HG03378 (cell line): ENCODE data around the gene MAP3K14.
"Not testable (repeated sequence)": the region's sequence is repeated elsewhere in the genome, so short reads cannot be mapped to it uniquely, and the experiment has no call there.

Source experiments
- ATAC-seq: cut with Tn5 transposase; IDR thresholded peaks from one replicate; pipeline ENCODE4 v1.9.1; 2021; ENCODE audit warnings: mild to moderate bottlenecking, moderate library complexity; ENCODE audit not compliant: unreplicated experiment

Gene MAP3K14

GRCh38 chr17:45261577-45262515 is 55.0 kb downstream of the MAP3K14 start, which contains the start of gene SPATA32:
Gene SPATA32, minus strand, starts transcription at chr17:45262094. Its CDS starts 78 bp downstream, at chr17:45262016.
- no peak for ATAC-seq

- no peak for ATAC-seq
Measured at GRCh38 chr17:45260204-45260783, 56.5 kb downstream of the MAP3K14 start.

- ATAC-seq = no peak
Measured at GRCh38 chr17:45258981-45259380, 57.8 kb downstream of the MAP3K14 start.

GRCh38 chr17:45257115-45257514 is 59.7 kb downstream of the MAP3K14 start:
- ATAC-seq = no peak

GRCh38 chr17:45256114-45256966 is 60.5 kb downstream of the MAP3K14 start:
- no peak for ATAC-seq

- no peak for ATAC-seq
Measured at GRCh38 chr17:45255358-45255757, 61.5 kb downstream of the MAP3K14 start.

- ATAC-seq = no peak
Measured at GRCh38 chr17:45253879-45254278, 62.9 kb downstream of the MAP3K14 start.

- ATAC-seq = not testable (repeated sequence)
Measured at GRCh38 chr17:45253237-45253636, 63.6 kb downstream of the MAP3K14 start.

GRCh38 chr17:45251931-45252330 is 64.9 kb downstream of the MAP3K14 start:
- ATAC-seq = no peak

- peak; percentile 33 for ATAC-seq
Measured at GRCh38 chr17:45248132-45248957, 68.5 kb downstream of the MAP3K14 start.

- peak; percentile 42 for ATAC-seq
Measured at GRCh38 chr17:45247429-45248131, 69.2 kb downstream of the MAP3K14 start.

GRCh38 chr17:45246861-45247428 is 69.9 kb downstream of the MAP3K14 start:
- ATAC-seq = no peak

- ATAC-seq = no peak
Measured at GRCh38 chr17:45246338-45246737, 70.5 kb downstream of the MAP3K14 start.

- ATAC-seq = no peak
Measured at GRCh38 chr17:45244725-45245656, 71.8 kb downstream of the MAP3K14 start.

GRCh38 chr17:45243750-45244149 is 73.1 kb downstream of the MAP3K14 start:
- ATAC-seq = no peak

GRCh38 chr17:45242029-45242414 is 74.8 kb downstream of the MAP3K14 start:
- ATAC-seq = no peak

GRCh38 chr17:45241328-45242028 is 75.3 kb downstream of the MAP3K14 start:
- ATAC-seq = no peak

- no peak for ATAC-seq
Measured at GRCh38 chr17:45240905-45241327, 75.9 kb downstream of the MAP3K14 start.
